Stimulated activated CD4-positive, alpha-beta T cell treated with anti-CD3 and anti-CD28 coated beads, Interleukin-15, amount 100 ng/mL, for 1 hour (primary cell): ENCODE data around the gene CPXM2.

Source experiments
- DNase-seq, 2 donors: peaks; one replicate each; pipeline ENCODE4 v3.0.0-alpha.2; 2020; ENCODE audit warnings: low read depth in 1 of 2, low spot score in 1 of 2

The CPXM2 gene

DNA sequence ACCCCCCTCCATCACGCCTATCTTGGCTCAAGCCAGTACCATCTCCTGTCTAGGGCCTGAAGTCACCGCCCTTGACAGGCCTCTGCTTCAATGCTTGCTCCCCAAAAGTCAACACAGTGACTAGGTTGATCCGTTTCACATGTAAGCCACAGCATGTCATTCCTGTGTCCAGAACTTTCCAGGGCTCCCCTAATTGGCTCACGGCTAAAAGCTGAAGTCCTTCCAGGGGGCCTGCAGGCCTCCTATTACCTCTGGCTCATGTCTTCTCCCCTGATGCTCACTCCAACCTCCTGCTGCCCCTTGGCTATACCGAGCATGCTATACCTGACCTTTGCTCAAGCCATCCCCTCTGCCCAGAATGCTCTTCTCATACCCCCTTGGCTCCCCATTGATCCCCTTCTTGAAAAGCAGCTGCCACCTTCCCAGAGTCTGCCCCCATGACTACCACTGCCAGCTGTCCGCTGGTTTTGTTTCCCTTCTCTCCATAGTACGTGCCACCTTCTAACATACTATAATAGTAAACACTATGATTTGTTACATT lies 39.1 kb downstream of the CPXM2 start:
- no peak for DNase-seq

DNA sequence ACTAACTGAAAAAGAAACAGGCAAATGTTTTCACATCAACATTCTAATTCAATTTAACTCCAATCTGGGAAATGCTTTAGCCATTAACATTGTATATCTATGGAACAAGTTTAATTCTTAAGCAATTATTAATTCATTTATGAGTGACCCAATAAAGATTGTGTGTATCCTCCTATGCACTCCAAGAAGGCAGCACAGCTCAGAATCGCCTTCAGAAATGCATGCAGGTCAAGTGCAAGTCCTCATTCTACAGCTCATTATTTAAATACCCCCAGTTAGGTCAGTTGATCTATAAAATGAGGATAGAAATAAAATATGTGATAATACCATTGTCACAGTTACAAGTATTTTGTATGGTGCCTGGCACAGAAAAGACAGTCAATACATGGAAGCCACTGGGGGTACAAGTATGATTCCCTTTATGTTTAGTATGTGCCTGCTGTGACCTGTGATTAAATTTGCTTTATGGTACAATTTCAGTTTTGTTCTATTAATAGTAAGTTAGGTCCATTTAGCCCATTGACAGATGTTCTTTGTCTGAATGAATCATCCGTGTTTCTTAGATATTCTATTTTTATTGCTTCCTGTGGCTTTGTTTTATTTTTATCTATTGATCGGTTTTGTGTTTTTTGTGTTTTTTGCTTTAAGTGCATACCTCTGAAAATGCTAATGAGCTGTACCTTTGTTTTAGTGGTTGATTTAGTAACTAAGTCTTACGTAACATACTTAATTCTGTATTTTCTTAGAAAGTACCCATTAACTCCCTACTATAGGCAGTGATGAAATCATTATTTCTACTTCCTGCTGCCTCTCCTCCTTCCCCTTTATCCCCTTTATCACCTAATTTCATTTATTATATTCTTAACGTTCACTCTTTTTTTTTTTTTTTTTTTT lies 42.8 kb downstream of the CPXM2 start:
- DNase-seq, result no peak

- no peak for DNase-seq
Observed at GRCh38 chr10:123847686-123848432, 43.7 kb downstream of the CPXM2 start.

DNA sequence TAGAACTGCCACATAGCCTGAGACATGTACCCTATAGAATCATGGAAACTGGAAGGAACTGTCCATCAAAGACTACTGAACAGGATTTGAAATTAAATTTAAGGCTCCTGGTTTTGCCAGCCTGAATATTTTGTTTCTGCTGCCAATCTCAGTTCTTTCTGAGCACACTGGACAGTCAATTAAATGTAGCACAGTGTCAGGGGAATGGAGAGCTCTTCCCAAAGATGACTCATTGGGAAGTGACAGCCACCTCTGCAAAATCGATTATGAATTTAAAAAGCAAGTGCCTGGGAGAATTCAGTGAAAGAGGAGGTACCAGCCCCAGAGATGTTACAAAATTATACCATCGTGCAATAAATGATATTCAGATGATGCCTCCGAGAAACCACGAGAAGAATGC lies 47.8 kb downstream of the CPXM2 start:
- DNase-seq, result no peak

GRCh38 chr10:123842692-123843385 lies 48.8 kb downstream of the CPXM2 start:
- DNase-seq, result no peak

DNA sequence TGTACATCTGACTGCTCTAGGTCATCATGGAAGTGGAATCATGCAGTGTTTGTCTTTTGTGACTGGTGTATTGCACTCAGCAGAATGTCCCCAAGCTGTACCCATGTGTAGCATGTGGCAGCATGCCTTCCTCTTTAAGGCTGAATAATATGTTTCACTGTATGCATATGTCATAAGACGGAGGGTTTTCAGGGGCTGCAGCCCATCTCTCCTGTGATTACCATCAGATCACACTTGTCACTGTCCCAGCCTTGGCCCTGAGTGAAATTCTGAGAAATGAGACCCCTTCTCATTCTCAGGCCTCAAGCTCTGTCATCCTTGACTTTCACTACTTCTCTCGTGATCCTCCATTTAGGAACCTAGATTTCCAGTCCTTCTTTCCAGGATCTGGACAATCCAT lies 50.0 kb downstream of the CPXM2 start:
- no peak for DNase-seq

DNA sequence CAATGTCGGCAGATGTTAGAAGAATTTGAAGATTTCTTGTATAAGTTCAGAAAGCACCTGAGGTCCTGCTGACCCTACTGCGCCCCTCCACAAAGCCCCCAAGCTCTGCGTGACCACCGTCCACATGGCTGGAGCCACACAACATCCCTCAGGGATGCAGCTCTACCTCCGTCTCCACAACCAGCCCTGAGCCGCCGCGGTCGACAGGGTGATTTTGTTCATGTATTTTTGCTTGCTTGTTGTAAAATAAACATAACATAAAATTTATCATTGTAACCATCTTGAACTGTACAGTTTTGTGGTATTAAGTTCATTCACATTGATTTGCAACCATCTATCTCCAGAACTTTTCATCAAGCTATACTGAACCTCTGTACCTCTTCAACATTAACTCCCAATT lies 50.5 kb downstream of the CPXM2 start:
- no peak for DNase-seq

DNA sequence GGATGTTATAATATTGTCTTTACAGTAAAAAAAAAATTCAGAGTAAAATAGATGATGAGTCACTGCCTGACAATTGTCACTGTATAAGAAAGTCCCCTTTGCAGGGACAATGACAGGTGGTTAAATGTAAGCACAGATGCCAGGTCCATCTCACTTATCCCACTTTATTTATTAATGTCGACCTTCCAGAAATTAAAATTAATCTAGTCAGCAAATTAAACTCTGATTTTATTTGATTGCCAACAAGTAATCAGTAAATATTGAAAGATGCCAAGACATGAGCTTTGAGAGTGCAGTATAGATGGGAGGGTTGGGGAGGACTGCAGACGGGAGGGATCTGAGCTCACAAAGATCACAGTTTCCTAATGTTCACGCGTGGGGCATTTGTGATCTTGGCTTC lies 50.9 kb downstream of the CPXM2 start:
- no peak for DNase-seq

DNA sequence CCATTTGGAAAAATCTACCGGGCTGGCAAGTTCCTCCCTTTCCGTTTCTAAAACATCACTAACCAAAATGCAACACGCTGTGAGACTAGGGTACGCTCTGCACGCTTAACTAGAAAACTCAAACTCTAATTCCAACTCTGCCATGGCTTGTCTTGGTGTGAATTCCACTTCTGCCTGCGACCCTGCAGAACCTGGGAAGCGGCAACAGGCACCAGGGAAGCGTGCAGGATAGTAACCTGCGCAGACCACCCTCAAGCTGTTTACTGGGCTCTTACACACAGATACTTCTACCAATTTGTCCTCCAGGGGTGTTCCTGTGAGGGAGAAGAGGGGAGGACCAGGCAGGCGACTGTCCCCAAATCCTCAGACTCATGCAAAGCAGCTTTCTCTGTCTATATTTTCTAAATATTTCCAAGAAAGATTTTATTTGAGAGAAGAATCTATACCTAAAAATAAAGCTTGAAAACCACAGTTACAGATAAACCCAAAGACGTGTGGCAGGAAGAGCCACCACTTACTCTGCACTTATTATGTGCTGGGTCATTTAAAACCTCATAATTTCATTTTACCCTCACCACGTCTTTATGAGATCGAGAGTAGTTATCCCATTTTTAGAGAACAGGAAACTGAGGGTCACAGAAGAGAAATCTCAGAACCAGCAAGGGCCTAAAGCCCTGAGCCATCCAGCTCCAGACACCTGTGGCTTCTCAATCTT lies 52.9 kb downstream of the CPXM2 start:
- DNase-seq, result no peak

DNA sequence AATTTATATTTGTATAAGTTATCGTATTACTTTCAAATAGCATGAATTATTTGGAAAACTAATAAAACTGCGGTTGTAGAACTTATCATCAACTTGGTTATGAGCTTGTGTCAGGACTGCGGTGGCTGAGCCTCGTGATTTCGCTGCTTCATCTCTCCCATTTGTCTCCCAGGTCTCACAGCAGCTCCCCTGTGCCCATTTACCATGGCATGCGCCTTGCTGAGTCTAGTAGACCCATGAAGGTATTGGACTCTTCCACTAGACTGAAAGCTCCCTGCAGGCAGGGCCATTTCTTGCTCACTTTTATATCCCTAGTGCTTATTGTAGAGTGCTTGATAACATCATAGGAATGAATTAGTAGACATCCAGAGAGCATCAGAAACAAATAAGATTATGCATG lies 53.9 kb downstream of the CPXM2 start:
- no peak for DNase-seq

DNA sequence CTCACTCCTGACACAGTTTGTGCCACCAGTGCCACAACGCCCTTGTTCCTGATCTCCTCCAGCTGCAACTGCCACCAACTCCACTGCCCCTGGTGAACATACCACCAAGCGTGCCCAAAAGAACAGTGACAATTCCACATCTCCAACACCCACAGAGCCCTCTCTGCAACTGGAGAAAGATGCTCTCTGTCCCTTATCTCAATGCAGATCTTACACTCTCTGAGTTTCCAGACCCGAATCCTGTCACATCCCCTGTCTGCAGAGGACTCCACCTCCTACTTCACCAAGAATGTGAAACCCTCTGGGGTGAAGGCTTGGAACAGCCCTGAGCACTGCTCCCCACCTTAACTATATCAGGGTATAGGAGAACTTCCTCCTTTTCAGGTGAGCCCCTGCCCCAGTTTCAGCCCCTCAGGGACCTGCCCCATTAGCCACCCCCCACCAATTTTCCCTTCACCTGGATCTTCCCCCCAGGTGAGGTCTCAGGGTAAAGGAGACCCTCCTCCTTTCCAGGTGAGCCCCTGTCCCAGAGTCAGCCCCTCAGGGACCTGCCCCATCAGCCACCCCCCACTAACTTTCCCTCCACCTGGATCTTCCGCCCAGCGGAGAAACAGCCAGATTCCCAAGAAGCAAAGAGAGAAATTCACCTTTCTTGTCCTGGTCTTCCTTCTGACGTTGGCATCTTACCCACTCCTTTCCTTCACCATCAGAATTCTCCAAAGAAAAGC lies 55.0 kb downstream of the CPXM2 start:
- DNase-seq, result no peak

DNA sequence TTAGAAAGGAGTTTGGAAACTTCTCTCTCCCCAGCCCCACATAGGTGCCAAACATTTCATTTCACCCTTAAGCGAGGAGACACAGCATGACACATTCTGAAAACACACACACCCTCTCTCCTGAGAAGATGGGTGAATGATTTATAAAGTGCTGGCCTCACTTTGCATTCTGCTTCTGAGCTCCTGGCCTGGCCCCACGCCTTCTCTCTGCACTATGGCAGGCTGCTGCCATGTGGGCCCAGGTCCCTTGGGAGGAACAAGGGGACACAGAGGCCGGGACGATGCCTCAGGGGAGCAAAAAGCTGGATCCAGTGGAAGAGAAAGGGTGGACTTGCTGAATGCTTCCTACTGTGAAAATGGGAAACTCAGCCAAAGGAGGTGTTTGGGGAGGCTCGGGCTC lies 56.0 kb downstream of the CPXM2 start:
- no peak for DNase-seq

- no peak for DNase-seq
Observed at GRCh38 chr10:123833170-123833850, 58.3 kb downstream of the CPXM2 start.

DNA sequence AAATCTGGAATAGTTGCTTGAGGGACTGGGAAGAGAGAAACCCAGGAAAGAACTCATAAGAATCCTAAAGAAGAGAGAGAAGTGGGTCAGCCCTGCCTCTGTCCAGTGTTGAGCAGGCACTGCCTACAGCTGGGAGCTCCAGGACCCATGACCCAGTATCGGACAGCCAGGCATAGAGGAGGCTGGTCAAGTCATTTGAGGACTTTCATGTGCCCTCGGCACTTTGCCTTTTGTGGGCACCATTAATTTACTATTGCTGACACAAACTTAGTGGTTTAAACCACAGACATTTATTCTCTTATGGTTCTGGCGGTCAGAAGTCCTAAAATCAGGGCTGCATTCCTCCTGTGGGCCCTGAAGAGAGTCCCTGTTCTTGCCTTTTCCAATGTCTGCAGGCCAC lies 60.3 kb downstream of the CPXM2 start:
- no peak for DNase-seq

- DNase-seq, result no peak
Observed at GRCh38 chr10:123821136-123821535, 70.5 kb downstream of the CPXM2 start.

- no peak for DNase-seq
Observed at GRCh38 chr10:123809632-123810031, 82.0 kb downstream of the CPXM2 start.

GRCh38 chr10:123808906-123809305 lies 82.7 kb downstream of the CPXM2 start:
- no peak for DNase-seq

GRCh38 chr10:123808286-123808685 lies 83.3 kb downstream of the CPXM2 start:
- DNase-seq, result no peak

- DNase-seq, result no peak
Observed at GRCh38 chr10:123807444-123808035, 84.1 kb downstream of the CPXM2 start.
